GM21360 (cell line): ENCODE data around the gene GUCA1A.

ENCODE experiments used
- ATAC-seq: cut with Tn5 transposase; IDR thresholded peaks from one replicate; pipeline ENCODE4 v1.9.1; 2021; ENCODE audit warnings: mild to moderate bottlenecking, moderate library complexity; ENCODE audit not compliant: unreplicated experiment

GUCA1A gene

DNA sequence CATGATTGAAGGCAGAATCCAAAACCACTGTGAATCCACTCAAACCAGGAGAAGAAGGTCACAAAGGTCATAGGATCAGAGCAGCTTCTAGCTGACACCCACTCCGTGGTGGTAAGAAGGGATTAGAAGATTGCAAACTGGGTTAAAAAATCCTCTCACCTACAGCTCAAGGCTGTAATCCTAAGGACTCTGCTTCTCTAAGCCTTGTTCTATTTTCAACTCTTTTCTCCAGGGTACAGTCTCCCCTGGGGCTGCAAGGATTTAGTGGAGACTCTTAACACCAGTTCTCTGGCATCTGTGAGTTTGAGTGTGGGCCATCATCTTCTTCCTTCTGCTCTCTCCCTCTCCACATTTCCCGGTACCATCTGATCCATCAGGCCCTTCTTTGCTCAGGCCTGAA, at the start of gene GUCA1A:
TSS of gene GUCA1A (plus strand) at position 264 of the 400 bp plus-strand sequence. CDS start 250 bp downstream, outside the sequence.
- ATAC-seq, result no peak

DNA sequence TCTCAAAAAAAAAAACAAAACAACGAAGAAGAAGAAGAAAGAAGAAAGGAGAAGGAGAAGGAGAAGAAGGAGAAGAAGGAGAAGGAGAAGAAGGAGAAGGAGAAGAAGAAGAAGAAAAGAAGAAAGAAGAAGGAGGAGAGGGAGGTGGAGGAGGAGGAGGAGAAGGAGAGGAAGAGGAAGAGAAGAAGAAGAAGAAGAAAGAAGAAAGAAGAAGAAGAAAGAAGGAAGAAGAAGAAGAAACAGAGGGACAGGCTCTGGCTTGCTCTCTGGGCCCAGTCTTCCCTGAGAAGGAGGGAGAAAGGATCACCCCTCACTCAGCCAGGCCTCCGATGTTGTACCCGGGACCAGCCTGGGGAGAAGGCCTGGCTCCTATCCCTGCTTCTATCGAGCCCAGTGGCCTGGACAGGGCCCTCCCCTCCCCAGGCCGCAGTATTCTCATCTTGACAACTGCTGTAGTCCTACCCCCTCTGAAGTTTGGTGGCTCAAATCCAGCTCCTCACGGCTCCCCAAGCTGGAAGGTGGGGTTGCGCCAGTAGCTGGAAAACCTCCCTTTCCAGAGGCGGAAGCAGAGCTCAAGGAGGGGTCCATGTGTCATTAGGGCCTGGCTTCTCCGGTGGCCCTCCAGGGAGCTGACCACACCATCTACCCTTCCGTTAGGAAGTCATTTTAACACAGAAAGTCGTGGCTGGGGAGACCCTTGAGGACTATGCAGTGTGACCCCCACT, 49.6 kb upstream of the GUCA1A start:
- no peak for ATAC-seq

DNA sequence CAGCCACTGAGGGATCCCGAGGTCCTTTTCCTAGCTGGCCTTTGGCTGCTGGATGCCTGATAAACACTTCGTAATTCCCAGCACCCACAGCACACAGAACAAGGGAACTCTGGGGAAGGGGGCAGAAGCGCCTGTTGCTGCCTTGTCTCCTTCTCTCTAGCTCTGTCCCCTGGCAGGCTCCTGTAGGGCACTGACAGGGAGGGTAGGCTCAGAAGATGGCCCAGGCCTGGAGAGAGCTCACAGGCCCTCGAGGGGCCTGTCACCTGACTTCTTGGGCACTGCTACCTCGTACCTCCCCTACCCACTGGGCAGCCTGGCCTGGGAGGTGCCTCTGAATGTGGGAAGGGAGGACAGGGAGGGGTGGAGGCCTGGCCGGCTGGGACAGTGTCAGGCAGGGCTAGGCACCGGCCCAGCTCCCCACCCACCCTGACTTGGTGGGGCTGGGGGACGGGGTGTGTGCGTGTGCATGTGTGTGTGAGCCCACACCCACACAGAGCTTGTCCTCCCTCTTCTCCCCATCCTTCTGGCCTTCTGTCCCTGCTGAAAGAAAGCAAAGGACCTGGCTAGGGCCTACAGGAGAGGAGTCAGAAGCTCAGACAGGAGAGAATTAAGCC, 48.8 kb upstream of the GUCA1A start:
- ATAC-seq, result no peak

DNA sequence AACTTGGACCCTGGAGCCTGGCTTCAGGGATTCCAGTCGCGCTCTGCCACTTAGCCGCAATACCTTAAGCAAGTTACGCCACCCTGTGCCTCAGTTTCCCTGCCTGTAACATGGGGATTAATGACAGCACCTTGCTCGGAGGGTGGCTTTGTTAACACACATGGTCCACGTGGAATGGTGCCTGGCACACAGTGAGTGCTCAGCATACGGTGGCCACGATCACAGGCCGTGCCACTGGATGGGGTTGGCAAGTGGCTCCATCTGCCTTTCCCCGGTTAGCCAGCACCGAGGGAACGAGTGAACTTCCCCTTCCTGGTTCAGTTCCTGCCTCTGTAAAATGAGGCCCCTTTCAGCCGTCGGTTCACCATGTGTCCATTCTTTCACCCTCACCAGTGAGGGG, 47.9 kb upstream of the GUCA1A start:
- ATAC-seq, result no peak

DNA sequence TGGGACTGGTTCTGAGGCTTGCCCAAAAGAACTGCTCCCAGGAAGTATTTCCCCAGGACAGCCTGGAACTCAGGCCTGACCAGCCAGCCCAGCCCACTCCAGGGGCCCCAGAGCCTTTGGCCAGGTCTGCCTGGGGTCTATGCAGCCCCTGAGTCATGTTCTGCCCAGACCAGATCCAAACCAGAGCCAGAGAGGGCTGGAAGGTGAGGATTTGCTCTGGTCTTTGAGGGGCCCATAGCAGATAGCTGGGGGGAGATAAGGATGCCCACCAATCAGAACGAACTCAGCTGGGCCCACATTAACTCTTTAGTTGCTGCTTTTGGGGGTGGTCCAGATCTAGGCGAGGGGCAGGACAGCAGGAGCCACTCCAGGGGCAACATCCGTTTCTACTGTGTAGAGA, 47.5 kb upstream of the GUCA1A start:
- ATAC-seq, result no peak

DNA sequence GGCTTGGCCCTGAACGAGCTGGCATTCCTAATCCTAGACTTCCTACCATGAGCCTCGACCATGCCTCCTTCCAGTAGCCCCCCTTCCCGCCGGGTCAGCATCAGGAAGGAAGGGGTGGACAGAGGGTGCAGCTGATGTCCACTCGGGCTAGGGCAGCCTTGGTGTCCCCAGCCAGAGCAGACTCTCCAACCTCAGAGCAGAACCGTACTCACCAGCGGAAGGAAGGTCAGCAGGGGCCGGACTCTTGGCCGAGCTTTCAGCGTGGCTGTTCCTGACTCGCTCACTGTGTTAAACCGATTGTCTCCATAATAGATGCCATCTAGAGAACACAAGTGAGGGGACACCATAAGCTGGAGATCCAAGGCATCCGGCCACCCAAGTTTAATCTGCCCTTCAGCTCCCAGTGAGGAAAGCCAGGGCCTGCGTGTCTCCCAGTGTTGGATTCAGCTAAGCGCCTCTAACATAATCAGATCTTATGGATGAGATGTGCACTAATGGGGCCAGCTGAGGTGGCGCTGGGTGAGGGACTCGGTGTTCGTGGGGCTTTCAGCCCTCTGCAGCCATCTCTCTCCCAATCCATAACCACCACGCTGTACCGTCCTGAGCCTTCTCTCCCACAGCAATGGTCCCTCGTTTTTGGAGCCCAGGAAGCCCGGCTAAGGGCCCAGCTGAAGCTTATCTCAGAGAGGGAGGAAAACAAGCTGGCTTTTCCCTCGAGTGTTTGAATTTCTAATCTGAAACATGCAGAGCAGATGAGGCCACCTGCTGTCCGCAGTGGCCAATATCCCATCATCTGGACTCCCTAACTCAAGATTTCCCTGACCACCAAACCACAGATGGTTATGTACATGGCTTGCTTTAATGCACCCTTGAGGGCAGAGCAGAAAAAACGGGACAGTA, 44.5 kb upstream of the GUCA1A start:
- no peak for ATAC-seq

DNA sequence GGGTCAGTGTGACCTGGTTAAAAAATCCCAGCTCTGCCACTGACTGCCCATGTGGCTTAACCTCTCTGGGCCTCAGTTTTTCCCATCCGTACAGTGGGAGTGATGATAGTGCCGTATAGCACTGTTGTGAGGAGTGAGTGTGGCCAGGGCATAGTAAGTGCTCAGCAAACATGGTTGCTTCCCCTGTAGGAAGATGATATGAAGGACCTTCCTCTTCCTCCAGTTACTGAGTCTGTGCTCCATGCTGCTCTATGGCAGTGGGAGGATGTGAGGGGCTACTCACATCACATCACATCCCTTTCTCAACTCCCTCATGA, 43.8 kb upstream of the GUCA1A start:
- ATAC-seq, result no peak

DNA sequence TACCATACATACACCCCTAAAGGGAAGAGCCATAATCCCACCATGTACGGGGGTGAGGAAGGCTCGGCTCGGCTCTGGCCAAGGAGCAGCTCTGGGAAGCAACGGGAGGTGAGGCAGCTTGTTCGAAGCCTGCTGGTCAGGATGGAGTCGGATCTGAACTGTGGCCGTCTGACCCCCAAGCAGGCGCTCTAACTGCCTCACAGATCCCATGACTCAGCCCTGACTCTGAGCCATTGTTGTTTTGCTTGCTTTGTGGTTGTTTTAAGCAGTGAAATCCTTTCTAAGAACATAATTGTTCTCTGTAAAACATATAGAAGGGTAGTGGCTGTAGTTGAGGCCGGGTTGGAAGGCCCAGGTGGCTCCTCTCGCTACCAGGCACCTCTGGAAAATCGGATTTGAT, 41.6 kb upstream of the GUCA1A start:
- no peak for ATAC-seq

DNA sequence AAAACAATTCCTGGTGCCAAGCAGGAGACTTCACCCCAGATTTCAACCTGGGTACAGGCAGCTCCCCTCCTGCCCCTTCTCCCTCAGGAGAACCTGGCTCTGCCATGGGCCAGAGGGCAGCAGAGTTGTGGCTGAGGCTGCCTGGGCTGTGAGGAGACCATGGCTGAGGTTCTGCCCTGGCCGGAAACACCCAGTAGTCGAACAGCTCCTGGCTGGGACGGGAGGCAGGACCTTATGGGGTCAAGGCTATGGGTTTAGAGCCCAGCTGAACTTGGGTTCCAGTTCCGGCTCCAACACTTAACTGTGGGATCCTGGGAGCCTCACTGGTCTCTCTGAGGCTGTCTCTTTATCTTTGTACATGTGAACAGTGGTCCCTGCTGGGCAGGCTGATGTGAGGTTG, 39.2 kb upstream of the GUCA1A start:
- no peak for ATAC-seq

DNA sequence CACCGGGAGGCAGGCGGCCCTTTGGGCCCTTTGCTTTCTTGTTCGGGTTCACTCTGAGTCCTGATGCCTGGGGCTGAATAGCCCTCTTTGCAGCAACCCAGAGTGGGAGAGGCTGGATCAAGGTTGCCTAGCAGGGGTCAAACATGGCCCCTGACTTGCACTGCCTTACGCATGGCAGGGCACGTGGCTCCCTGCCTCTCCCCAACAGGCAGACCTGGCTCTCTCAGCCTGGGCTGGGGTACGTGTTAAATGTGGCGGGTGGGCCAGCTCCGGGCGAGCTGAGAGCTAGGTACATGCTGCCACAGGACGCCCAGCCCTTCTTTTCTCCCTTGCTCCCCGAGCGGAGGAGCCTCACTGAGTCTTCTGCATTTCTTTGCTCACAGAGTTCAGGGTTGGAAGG, 38.0 kb upstream of the GUCA1A start:
- ATAC-seq, result no peak

DNA sequence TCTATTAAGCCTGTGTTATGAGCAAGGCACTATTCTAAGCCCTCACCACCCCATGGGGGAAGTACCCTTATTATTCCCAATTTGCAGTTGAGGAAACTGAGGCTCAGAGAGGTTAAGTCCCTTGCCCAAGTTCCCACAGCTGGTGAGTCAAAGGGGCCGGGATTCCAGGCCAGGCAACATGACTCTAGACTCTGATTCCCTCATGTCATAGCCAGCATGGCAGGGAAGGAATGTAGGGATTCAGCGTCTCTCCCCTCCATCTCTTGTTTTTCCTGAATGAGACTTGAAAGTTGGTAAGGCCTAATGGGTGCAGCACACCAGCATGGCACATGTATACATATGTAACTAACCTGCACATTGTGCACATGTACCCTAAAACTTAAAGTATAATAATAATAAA, 37.4 kb upstream of the GUCA1A start:
- ATAC-seq, result no peak

DNA sequence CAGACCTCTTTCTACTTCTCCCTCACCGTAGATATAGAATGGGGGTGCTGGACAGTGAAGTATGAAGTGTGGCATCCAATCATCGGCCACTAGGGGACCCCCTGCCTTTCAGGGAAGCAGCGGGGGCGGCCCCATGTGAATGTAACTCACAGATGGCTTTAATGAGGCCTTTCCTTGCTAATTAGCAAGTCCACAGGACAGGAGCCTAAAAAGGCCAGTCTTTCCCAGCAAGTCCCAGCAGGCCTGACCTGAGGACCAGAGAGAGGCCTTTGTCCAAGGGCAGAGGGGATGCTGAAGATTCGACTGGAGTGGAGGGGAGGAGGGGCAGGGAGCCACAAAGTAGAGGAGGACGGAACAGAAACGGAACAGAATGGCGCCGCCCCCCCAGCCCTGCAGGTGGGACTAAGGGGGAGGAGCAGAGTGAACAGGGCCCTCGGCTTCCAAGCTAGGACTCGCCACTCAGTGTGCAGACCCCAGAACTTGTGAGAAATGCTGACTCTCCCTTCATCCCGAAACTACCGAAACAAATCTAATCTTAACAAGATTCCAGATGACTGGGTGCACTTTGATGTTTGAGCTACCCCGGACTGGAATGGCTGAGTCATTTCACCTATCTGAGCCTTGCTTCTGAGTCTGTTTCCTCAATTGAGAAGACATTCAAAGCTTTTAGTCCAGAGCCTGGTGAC, 36.5 kb upstream of the GUCA1A start:
- ATAC-seq, result no peak

DNA sequence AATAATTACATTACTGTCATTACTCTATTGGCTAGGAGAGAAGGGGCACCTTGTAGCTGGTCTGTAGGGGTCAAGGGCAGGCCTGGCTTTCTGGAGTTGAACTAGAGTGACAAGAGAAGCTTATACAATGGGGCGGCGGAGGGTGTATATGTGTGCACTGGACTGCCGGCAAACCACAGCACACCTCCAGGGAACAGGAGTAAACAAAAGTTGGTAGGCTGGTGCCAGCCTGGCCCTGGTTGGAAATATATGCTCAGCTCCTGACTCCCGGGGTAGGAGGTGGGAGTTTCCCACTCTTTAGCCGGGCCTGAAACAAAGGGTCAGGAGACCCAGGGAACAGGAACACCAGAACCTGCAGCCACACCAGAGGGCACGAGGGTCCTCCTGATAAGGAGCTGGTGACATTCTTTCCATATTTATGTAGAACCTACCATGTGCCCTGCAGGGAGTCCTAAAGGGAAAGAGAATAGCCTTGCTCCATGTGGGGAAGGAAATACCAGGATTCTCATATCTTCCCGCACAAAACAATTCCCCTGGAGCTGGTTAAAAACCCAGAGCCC, 35.9 kb upstream of the GUCA1A start:
- ATAC-seq, result no peak

DNA sequence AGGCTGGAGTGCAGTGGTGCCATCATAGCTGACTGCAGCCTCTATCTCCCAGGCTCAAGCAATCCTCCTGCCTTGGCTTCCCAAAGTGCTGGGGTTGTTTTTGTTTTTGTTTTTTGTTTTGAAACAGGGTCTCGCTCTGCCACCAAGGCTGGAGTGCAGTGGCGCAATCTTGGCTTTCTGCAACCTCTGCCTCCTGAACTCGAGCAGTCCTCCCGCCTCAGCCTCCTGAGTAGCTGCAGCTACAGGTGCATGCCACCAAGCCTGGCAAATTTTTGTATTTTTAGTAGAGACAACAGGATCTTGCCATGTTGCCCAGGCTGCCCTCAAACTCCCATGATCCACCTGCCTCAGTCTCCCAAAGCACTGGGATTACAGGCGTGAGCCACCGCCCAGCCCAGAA, 35.0 kb upstream of the GUCA1A start:
- no peak for ATAC-seq

DNA sequence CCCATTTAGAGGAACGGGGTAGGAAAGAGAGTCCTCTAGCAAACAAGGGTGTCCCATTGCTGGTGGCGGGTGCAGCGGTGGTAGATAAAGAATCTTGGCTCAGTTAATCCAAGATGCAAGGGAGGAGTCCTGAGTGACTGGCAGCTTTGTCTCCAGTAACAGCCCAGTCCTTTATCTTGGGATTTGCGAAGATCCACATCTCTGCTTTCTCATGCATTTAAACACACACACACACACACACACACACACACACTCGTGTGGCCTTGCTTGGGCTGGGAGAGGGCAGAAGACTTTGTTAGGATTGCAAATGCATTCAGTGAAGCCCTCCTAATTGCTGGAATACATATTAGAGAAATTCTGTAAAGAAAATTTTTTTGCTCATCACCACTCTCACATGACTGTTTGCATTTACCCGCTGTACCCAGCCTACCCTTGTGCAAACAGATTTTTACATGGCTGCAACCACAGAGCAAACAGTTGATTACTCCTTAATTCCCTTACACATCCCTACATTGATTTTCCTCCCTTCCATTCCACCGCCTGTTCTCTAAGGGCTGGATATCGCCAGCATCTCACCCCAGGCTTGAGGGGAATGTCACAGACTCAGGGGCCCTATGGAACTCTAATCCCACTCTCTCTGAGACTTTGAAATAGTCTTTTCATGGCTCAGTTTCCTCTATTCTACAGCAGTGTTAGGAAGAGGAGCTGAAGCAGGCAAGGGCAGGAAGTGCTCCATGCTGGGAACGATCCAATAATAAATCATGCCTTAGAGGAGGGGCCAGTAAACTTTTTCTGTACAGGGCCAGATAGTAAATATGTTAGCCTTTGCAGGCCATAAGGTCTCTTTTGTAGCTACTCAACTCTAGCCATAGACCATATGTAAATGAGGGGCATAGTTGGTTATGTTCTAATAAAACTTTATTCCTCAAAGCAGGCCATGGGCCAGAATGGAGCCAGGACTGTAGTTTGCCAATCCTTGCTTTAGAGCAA, 34.2 kb upstream of the GUCA1A start:
- ATAC-seq, result no peak

DNA sequence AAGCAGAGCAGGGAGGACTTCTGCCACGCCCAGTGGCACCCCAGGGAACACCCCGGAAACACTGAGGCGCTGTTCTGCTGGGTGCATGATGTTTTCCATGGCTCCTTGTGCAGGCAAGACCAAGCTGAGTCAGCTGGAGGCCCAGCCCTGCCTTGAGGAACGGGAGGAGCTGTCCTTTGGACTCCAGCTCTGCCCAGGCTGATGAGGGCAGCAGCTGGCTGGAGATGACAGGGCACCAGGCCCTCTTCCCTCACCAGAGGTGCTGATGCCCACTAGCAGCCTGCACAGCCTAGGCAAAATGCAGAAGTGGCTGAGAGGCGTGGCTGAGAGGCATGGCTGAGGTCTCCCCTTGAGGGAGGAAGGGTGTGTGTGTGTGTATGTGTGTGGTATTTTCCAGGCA, 33.1 kb upstream of the GUCA1A start:
- ATAC-seq, result no peak

DNA sequence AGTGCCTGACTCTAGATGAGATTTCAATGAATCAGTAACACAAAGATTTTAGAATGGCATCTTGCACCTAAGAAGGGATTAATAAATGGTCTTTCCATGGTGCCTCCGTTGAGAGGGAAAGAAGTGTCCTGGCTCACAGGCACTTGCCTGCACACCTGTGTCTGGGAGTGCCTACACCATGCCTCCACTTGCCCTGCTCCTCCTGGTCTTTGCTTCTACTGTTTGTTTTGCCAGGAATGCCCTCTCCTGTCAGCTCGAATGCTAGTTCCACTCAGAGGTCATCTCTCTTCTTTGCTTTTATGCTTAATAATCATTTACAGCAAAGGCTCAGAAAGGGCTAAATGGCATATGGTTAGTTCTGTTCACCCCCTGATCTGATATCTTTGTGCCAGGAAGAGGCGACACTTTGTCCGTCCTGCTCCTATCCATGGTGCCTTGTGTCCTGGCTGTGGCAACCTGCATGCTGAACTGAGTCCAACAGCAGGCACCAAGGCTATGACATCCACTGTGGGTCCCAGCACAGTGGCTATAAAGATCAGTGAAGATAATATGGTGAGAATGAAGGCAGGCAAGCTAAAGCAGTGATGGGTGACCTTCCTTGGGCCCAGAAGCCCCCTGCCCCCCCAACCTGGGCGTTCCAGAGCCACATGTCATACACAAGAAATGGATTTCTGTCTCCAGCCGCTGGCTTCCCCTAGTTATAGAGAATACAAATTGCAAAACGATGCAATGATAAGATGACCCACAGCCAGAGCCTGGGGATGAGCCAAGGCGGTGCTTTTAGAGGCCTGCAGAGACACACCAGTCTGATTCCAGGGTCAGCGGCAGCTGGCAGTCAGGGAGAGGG, 32.2 kb upstream of the GUCA1A start:
- ATAC-seq, result no peak

DNA sequence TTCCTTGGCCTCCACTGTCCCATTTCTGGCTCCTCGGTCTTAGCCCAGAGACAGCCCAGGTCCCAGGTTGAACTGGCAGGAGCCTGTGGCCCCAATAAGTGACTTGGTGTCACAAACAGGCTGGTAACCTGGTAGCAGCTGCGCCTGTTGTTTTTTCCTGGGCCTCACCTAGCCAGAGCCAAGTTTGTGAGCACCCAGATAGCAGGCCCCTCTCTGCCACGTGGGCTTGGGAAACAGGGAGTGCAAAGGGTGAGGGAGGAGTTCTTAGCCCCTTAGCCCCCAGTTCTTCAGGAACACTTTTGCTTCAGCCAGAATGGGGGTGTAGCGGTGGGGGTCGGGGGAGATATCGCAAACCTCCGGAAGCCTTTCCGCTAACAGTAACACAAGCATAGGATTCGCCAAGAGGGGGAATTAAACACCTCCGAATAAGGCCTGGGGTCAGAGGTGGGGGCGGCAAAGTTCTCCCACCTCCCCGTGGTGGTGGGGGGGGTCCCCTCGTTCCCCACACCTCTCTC, 31.5 kb upstream of the GUCA1A start:
- ATAC-seq, result no peak
